ENCODE measurements around the gene PLBD2.

PLBD2 gene

DNA sequence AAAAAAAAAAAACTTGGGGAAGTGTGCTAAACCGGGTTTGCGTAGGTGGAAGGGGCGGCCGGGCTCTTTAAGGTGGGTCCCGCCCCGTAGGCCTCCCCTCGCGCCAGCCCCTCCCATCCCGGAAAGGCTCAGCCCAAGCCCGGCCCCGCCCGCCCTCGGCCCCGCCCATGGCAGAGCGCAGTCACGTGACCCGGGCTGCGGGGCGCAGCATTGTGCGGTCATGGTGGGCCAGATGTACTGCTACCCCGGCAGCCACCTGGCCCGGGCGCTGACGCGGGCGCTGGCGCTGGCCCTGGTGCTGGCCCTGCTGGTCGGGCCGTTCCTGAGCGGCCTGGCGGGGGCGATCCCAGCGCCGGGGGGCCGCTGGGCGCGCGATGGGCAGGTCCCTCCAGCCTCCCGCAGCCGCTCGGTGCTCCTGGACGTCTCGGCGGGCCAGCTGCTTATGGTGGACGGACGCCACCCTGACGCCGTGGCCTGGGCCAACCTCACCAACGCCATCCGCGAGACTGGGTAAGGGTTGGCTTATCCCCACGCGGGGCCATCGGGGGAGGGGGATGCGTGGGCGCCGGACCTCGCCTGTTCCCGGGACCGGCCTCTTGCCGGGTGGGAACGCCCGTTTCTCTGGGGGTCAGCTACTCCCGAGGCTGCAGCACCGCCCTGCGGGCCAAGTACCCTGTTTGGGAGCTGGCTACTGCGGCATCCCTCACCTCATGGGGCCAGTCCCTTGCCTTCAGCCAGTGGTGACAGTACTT lies at the start of gene PLBD2:
Gene PLBD2 (plus strand): TSS at position 207 of the 752 bp plus-strand sequence. CDS start 14 bp downstream, at position 221.
- Histone ChIP-seq H3K4me1 (ENCODE audit: control insufficient read depth, low read depth, low read length) (peaks cover 4% of the 10 kb centered on the region), H3K27ac (ENCODE audit: low read length) (no peak within 1 kb of the TSS), H3K9me3 (ENCODE audit: control insufficient read depth, low read depth, low read length) (no peaks in the 10 kb centered on the region), H3K9ac (ENCODE audit: low read length) (peak within 1 kb of the TSS; percentile 50), H3K27me3 (ENCODE audit: control insufficient read depth, insufficient read depth, low read length) (no peaks in the 10 kb centered on the region), H3K4me3 (ENCODE audit: low read length) (peak within 1 kb of the TSS; percentile 73), H3K36me3 (ENCODE audit: control insufficient read depth, low read depth, low read length) (no peaks in the 10 kb centered on the region)

DNA sequence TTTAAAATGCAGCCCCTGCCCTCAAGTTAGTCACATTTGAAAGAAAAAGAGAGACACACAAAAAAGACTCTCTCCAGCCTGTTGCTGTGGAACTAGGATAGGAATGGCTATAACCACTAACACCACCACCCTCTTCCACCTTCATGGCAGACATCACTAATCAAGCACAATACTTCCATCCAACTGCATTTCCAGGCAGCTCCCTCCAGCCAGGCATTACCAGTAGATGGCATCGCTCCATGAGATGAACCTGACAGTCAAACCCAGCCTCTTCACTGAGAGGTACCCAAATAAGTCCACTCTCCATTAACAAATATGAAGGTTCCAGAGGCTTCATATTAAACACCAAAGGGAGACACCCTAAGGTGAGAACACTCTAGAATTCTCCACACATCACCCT lies 47.9 kb upstream of the PLBD2 start:
- H3K4me3 ChIP-seq (ENCODE audit: low read length), result no peak overlapping the region
- no peaks in the 10 kb centered on the region for H3K27me3 ChIP-seq (ENCODE audit: control insufficient read depth, insufficient read depth, low read length)
- H3K36me3 ChIP-seq (ENCODE audit: control insufficient read depth, low read depth, low read length), result no peaks in the 10 kb centered on the region

GRCh38 chr12:113314121-113314529 lies 44.3 kb upstream of the PLBD2 start:
- H3K9me3 ChIP-seq (ENCODE audit: control insufficient read depth, low read depth, low read length), result no peaks in the 10 kb centered on the region
- H3K27me3 ChIP-seq (ENCODE audit: control insufficient read depth, insufficient read depth, low read length), result no peaks in the 10 kb centered on the region
- no peaks in the 10 kb centered on the region for H3K4me1 ChIP-seq (ENCODE audit: control insufficient read depth, low read depth, low read length)
- no peak overlapping the region for H3K27ac ChIP-seq (ENCODE audit: low read length)
- no peak overlapping the region for H3K4me3 ChIP-seq (ENCODE audit: low read length)
- H3K36me3 ChIP-seq (ENCODE audit: control insufficient read depth, low read depth, low read length), result peaks cover 5% of the 10 kb centered on the region
- H3K9ac ChIP-seq (ENCODE audit: low read length), result no peak overlapping the region

More for the DNA sequence above, 47.9 kb upstream of the PLBD2 start:
- no peaks in the 10 kb centered on the region for H3K4me1 ChIP-seq (ENCODE audit: control insufficient read depth, low read depth, low read length)
- H3K9ac ChIP-seq (ENCODE audit: low read length), result no peak overlapping the region
- H3K9me3 ChIP-seq (ENCODE audit: control insufficient read depth, low read depth, low read length), result no peaks in the 10 kb centered on the region
- H3K27ac ChIP-seq (ENCODE audit: low read length), result no peak overlapping the region

GRCh38 chr12:113315358-113315757 lies 43.0 kb upstream of the PLBD2 start:
- H3K9me3 ChIP-seq (ENCODE audit: control insufficient read depth, low read depth, low read length), result no peaks in the 10 kb centered on the region
- no peak overlapping the region for H3K4me3 ChIP-seq (ENCODE audit: low read length)
- H3K27ac ChIP-seq (ENCODE audit: low read length), result no peak overlapping the region
- H3K4me1 ChIP-seq (ENCODE audit: control insufficient read depth, low read depth, low read length), result no peaks in the 10 kb centered on the region
- H3K9ac ChIP-seq (ENCODE audit: low read length), result no peak overlapping the region
- no peaks in the 10 kb centered on the region for H3K27me3 ChIP-seq (ENCODE audit: control insufficient read depth, insufficient read depth, low read length)
- peaks cover 5% of the 10 kb centered on the region for H3K36me3 ChIP-seq (ENCODE audit: control insufficient read depth, low read depth, low read length)

GRCh38 chr12:113316155-113316554 lies 42.2 kb upstream of the PLBD2 start:
- Histone ChIP-seq H3K36me3 (ENCODE audit: control insufficient read depth, low read depth, low read length) (peaks cover 5% of the 10 kb centered on the region), H3K9me3 (ENCODE audit: control insufficient read depth, low read depth, low read length) (no peaks in the 10 kb centered on the region), H3K4me1 (ENCODE audit: control insufficient read depth, low read depth, low read length) (no peaks in the 10 kb centered on the region), H3K27me3 (ENCODE audit: control insufficient read depth, insufficient read depth, low read length) (no peaks in the 10 kb centered on the region), H3K4me3 (ENCODE audit: low read length) (no peak overlapping the region), H3K27ac (ENCODE audit: low read length) (no peak overlapping the region), H3K9ac (ENCODE audit: low read length) (no peak overlapping the region)

GRCh38 chr12:113317122-113317521 lies 41.3 kb upstream of the PLBD2 start:
- Histone ChIP-seq H3K36me3 (ENCODE audit: control insufficient read depth, low read depth, low read length) (peaks cover 5% of the 10 kb centered on the region), H3K4me1 (ENCODE audit: control insufficient read depth, low read depth, low read length) (no peaks in the 10 kb centered on the region), H3K27me3 (ENCODE audit: control insufficient read depth, insufficient read depth, low read length) (no peaks in the 10 kb centered on the region), H3K9me3 (ENCODE audit: control insufficient read depth, low read depth, low read length) (no peaks in the 10 kb centered on the region), H3K4me3 (ENCODE audit: low read length) (no peak overlapping the region), H3K9ac (ENCODE audit: low read length) (no peak overlapping the region), H3K27ac (ENCODE audit: low read length) (no peak overlapping the region)

- Histone ChIP-seq H3K27me3 (ENCODE audit: control insufficient read depth, insufficient read depth, low read length) (no peaks in the 10 kb centered on the region), H3K4me1 (ENCODE audit: control insufficient read depth, low read depth, low read length) (no peaks in the 10 kb centered on the region), H3K36me3 (ENCODE audit: control insufficient read depth, low read depth, low read length) (peaks cover 5% of the 10 kb centered on the region)
Observed at GRCh38 chr12:113318046-113318656, 40.2 kb upstream of the PLBD2 start.

DNA sequence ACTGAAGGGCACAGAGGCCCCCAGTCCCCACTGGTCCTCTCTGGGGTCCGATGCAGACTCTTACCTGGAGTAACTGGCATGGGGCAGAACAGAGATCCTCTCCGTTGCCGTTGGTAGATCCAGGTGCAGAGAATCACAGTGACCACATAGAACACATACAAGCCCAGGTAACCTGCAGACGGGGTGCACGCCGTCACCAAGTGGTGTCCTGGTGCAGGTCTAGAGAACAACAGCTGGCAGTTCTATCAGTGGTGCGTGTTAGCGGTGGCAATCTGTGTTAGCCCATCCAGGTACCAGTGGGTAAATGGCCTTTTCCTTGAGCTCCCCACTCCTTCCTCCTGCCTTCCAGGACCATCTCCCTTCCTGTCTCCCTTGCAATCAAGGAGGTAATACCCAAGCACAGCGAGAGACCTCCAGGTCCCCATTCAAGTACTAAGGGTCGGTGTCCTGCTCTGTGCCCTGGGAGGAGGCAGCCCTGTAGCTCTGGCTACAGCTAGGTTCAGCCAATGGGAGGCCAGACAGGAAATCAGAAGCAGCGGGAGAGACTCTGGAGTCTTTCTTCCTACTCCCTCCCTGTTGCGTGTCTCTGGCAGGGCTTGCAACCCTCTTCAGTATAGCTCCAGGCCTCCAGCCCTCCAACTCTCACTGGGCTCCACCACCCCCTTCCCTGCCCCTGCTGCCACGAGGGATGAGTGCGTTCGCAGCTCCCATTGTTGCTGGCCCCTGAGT lies 39.3 kb upstream of the PLBD2 start:
- no peaks in the 10 kb centered on the region for H3K4me1 ChIP-seq (ENCODE audit: control insufficient read depth, low read depth, low read length)

More at GRCh38 chr12:113318046-113318656, 40.2 kb upstream of the PLBD2 start:
- Histone ChIP-seq H3K9me3 (ENCODE audit: control insufficient read depth, low read depth, low read length) (no peaks in the 10 kb centered on the region), H3K27ac (ENCODE audit: low read length) (no peak overlapping the region), H3K9ac (ENCODE audit: low read length) (no peak overlapping the region), H3K4me3 (ENCODE audit: low read length) (no peak overlapping the region)

GRCh38 chr12:113320401-113320800 lies 38.0 kb upstream of the PLBD2 start:
- Histone ChIP-seq H3K4me3 (ENCODE audit: low read length) (no peak overlapping the region), H3K9ac (ENCODE audit: low read length) (no peak overlapping the region), H3K9me3 (ENCODE audit: control insufficient read depth, low read depth, low read length) (no peaks in the 10 kb centered on the region), H3K36me3 (ENCODE audit: control insufficient read depth, low read depth, low read length) (peaks cover 5% of the 10 kb centered on the region), H3K27me3 (ENCODE audit: control insufficient read depth, insufficient read depth, low read length) (no peaks in the 10 kb centered on the region), H3K4me1 (ENCODE audit: control insufficient read depth, low read depth, low read length) (no peaks in the 10 kb centered on the region), H3K27ac (ENCODE audit: low read length) (no peak overlapping the region)

More for the DNA sequence above, 39.3 kb upstream of the PLBD2 start:
- H3K9me3 ChIP-seq (ENCODE audit: control insufficient read depth, low read depth, low read length), result no peaks in the 10 kb centered on the region
- no peak overlapping the region for H3K9ac ChIP-seq (ENCODE audit: low read length)
- peaks cover 5% of the 10 kb centered on the region for H3K36me3 ChIP-seq (ENCODE audit: control insufficient read depth, low read depth, low read length)
- H3K27me3 ChIP-seq (ENCODE audit: control insufficient read depth, insufficient read depth, low read length), result no peaks in the 10 kb centered on the region
- no peak overlapping the region for H3K27ac ChIP-seq (ENCODE audit: low read length)
- no peak overlapping the region for H3K4me3 ChIP-seq (ENCODE audit: low read length)

DNA sequence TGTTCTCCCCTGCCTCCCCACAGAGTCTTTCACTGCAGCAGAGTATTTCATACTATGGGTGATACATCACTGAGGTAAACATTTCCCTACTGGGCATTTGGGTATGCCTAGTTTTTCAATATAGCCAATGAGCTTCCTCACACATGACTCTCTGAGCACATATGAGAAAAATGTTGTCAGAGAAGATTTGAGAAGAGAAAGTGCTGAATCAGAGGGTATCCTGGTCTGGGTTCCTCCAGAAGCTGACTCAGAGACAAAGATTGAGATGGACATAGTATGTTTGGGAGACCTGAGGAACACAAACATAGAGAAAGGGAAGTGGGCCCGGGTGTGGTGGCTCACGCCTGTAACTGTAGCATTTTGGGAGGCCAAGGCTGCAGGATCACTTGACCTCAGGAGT lies 36.0 kb upstream of the PLBD2 start:
- peaks cover 5% of the 10 kb centered on the region for H3K36me3 ChIP-seq (ENCODE audit: control insufficient read depth, low read depth, low read length)
- H3K9me3 ChIP-seq (ENCODE audit: control insufficient read depth, low read depth, low read length), result no peaks in the 10 kb centered on the region
- no peaks in the 10 kb centered on the region for H3K27me3 ChIP-seq (ENCODE audit: control insufficient read depth, insufficient read depth, low read length)
- no peaks in the 10 kb centered on the region for H3K4me1 ChIP-seq (ENCODE audit: control insufficient read depth, low read depth, low read length)
- H3K27ac ChIP-seq (ENCODE audit: low read length), result no peak overlapping the region
- H3K4me3 ChIP-seq (ENCODE audit: low read length), result no peak overlapping the region
- no peak overlapping the region for H3K9ac ChIP-seq (ENCODE audit: low read length)

DNA sequence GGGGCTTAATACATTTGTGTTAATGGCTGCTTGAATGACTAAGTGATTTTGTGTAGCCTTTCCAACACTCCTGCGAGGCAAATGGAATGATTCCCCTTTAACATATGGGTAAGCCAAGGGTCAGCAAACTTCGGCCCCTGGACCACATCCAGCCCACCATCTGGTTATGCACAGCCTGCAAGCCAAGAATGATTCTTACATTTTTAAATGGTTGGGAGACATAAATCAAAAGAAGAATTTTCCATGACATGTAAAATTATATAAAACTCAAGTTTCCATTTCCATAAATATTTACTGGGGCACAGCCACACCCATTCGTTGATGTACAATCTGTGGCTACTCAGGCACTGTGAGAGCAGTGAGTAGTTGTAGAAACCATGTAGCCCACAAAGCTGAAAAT lies 32.5 kb upstream of the PLBD2 start:
- Histone ChIP-seq H3K4me1 (ENCODE audit: control insufficient read depth, low read depth, low read length) (no peaks in the 10 kb centered on the region), H3K27ac (ENCODE audit: low read length) (no peak overlapping the region), H3K4me3 (ENCODE audit: low read length) (no peak overlapping the region), H3K9me3 (ENCODE audit: control insufficient read depth, low read depth, low read length) (no peaks in the 10 kb centered on the region), H3K9ac (ENCODE audit: low read length) (no peak overlapping the region), H3K36me3 (ENCODE audit: control insufficient read depth, low read depth, low read length) (no peaks in the 10 kb centered on the region), H3K27me3 (ENCODE audit: control insufficient read depth, insufficient read depth, low read length) (no peaks in the 10 kb centered on the region)
